IPS DF 4.7 (cell line): ENCODE measurements around the gene BANK1.

Experiments
- DNase-seq: peaks from one replicate; pipeline ENCODE4 v3.0.0-alpha.2; 2013; ENCODE audit warnings: low spot score; ENCODE audit errors: extremely low read depth

Gene BANK1

DNA sequence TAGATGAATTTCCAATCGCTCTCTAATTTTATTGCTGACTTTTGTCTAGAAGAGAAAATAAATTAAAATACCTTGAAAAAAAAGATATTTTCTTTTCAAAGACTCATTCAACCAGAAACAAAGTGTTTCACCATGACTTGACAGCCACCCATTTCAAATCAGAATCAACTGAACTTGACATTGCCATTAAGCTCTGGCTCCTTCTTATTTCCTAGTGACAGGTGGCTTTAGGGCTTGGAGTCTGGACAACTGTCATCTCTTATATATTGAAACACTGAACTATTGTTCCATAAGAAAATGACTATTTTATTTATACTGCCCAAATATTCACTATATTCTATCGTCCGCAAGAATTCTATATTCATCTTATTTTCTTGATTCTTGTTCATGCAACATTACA lies 325.6 kb downstream of the BANK1 start:
- no peak for DNase-seq

DNA sequence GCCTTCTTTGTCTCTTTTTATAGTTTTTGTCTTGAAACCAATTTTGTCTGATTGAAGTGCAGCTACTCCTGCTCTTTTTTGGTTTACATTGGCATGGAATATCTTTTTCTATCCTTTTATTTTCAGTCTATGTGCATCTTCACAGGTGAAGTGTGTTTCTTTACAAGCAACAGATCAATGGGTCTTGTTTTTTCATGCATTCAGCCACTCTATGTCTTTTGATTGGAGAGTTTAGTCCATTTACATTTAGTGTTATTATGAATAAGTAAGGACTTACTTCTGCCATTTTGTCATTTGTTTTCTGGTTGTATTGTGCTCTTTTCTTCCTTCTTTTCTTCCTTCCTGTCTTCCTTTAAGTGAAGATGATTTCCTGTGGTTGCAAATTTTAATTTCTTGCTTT lies 330.3 kb downstream of the BANK1 start:
- DNase-seq = no peak
